Fibroblast of lung (primary cell): ENCODE measurements around the gene EEIG1. TPM values are rescaled to one million over a fixed set of nuclear protein-coding genes. Genes with fewer than 3 reads are reported as not detected.
A peak's percentile ranks its signal among the peaks of the same experiment; 100 is the strongest.

ENCODE experiments used
- DNase-seq, 2 donors: peaks; one replicate each; pipeline versions ENCODE4 v3.0.0 to v3.0.0-alpha.2; 2010; ENCODE audit warnings: low read depth in 2 of 2
- H2AFZ ChIP-seq: 2 replicates; pipeline ENCODE4 v1.5.1; 2012; ENCODE audit warnings: low read length, control low read depth, inconsistent platforms
- H3K27ac ChIP-seq: 2 replicates; pipeline ENCODE4 v1.5.1; 2011; ENCODE audit warnings: low read length, control low read depth; ENCODE audit not compliant: insufficient read depth
- H3K27me3 ChIP-seq: 2 replicates; pipeline ENCODE4 v1.5.1; 2011; ENCODE audit warnings: mild to moderate bottlenecking, low read length; ENCODE audit not compliant: control insufficient read depth, insufficient read depth
- H3K36me3 ChIP-seq: 2 replicates; pipeline ENCODE4 v1.5.1; 2011; ENCODE audit warnings: low read length; ENCODE audit not compliant: control insufficient read depth, insufficient read depth
- H3K4me1 ChIP-seq: 2 replicates; pipeline ENCODE4 v1.5.1; 2011; ENCODE audit warnings: low read length; ENCODE audit not compliant: control insufficient read depth, insufficient read depth; ENCODE audit errors: extremely low read depth
- H3K4me2 ChIP-seq: 2 replicates; pipeline ENCODE4 v1.5.1; 2011; ENCODE audit warnings: low read length, control low read depth; ENCODE audit not compliant: insufficient read depth; ENCODE audit errors: extremely low read depth
- H3K4me3 ChIP-seq, 4 experiments: fragments of 200-600 bp in 1 of 4; sonication (generic) in 1 of 4; replicated peaks in 1 of 4; 2 replicates each; pipeline ENCODE4 v1.5.1; 2011 to 2016; ENCODE audit warnings: low read length in 4 of 4, low read depth in 3 of 4, mild to moderate bottlenecking in 3 of 4, control low read depth in 2 of 4, inconsistent platforms in 1 of 4, mixed read lengths in 1 of 4; ENCODE audit not compliant: insufficient read depth in 1 of 4; ENCODE audit errors: control extremely low read depth in 1 of 4
- H3K79me2 ChIP-seq: 2 replicates; pipeline ENCODE4 v1.5.1; 2012; ENCODE audit warnings: mild to moderate bottlenecking, low read length, inconsistent platforms; ENCODE audit not compliant: control insufficient read depth, insufficient read depth
- H3K9ac ChIP-seq: 2 replicates; pipeline ENCODE4 v1.5.1; 2011; ENCODE audit warnings: mild to moderate bottlenecking, low read length, control low read depth; ENCODE audit not compliant: insufficient read depth
- H3K9me3 ChIP-seq: 2 replicates; pipeline ENCODE4 v1.5.1; 2012; ENCODE audit warnings: low read depth, low read length; ENCODE audit not compliant: control insufficient read depth, insufficient read depth
- H4K20me1 ChIP-seq: 2 replicates; pipeline ENCODE4 v1.5.1; 2011; ENCODE audit warnings: low read length; ENCODE audit not compliant: control insufficient read depth, insufficient read depth; ENCODE audit errors: extremely low read depth
- EZH2 ChIP-seq: IDR thresholded peaks from 2 replicates; pipeline ENCODE4 v1.5.1; 2012; ENCODE audit warnings: low read length, control low read depth, mild to moderate bottlenecking; ENCODE audit errors: missing control alignments
- polyA plus RNA-seq, 2 donors: library from polyadenylated mRNA; depleted of rRNA in 1 of 2; stranded (reverse) in 1 of 2; unstranded in 1 of 2; fragments of >200 nt; gene quantifications; 2 replicates each; pipeline ENCODE4 v1.2.1, GENCODE V29; 2011 to 2012; ENCODE audit warnings: missing spikeins in 1 of 2
- total RNA-seq: library from RNA; depleted of rRNA; stranded (reverse); fragments of >200 nt; gene quantifications from 2 replicates; pipeline ENCODE4 v1.2.1, GENCODE V29; 2014
- TF ChIP-seq, protein P1 (sequence below), 2 donors: IDR thresholded peaks in 1 of 2; conservative IDR thresholded peaks in 1 of 2; 1 replicate in 1 of 2; 2 replicates in 1 of 2; pipeline ENCODE4 v1.5.1; 2011 to 2012; ENCODE audit warnings: low read length in 2 of 2, control low read depth in 1 of 2, inconsistent platforms in 1 of 2, low read depth in 1 of 2, mild to moderate bottlenecking in 1 of 2

Gene EEIG1
- total and polyA plus RNA-seq, 2 donors (not counting 1 experiment from before 2014, with no cell fraction given) = 12.8 to 13.2 TPM

DNA sequence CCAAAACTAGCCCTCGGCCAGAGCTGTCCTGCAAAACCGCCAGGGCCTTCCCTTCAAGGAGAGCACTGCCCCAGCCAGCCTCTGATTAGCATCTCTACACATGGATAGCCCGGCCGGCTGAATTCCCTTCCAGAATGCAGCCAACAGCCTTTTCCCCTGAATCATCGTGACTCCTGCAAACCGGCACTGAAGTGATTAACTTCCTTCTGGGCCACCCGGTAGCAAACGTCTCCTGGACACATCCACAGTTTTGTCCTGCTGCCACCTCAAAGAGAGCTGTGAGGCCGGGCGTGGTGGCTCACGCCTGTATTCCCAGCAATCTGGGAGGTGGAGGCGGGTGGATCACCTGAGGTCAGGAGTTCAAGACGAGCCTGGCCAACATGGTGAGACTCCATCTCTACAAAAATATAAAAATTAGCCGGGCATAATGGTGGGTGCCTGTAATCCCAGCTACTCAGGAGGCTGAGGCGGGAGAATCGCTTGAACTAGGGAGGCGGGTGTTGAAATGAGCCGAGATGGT lies 21.1 kb upstream of the EEIG1 start:
- Histone ChIP-seq H3K79me2 (no peaks in the 10 kb centered on the region), H3K4me2 (peak overlapping the region; percentile 39)

DNA sequence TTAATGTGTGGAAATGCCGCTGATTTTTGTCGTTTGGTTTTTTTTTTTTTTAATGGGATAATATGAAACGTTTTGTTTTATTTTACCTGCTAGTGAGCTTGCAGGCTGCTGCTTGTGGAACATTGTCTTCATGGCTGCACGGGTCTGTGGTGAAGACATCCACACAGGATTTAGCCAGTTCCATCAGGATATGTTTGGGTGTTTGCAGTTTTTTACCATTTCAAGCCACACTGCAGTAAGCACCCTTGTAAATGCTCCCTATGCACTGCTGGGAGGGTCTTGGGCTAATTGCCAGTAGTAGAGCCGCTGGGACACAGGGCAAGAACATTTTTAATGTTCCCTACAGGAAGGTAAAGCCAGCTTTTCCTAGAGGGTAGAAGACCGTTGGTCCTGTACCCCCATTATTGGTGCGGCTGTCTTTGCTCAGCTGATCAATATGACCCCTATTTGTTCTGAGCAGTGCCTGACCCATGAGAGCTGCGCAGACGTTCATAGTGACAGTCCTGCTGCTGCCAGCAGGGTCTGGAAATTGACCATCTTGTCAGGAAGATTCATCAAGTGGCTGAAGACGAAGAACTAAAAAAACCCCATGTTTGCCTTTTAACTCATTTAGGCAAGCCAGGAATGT lies 20.5 kb upstream of the EEIG1 start:
- Histone ChIP-seq H3K9me3 (no peaks in the 10 kb centered on the region), H3K27me3 (no peaks in the 10 kb centered on the region), H3K4me2 (peak overlapping the region; percentile 39), H4K20me1 (no peaks in the 10 kb centered on the region), H3K4me1 (peaks cover 5% of the 10 kb centered on the region), H3K79me2 (no peaks in the 10 kb centered on the region), H3K4me3 (no peak overlapping the region), H3K36me3 (no peaks in the 10 kb centered on the region), H3K27ac (peak overlapping the region; percentile 20), H2AFZ (peak overlapping the region; percentile 35), H3K9ac (no peak overlapping the region)
- TF ChIP-seq, protein P1, sequence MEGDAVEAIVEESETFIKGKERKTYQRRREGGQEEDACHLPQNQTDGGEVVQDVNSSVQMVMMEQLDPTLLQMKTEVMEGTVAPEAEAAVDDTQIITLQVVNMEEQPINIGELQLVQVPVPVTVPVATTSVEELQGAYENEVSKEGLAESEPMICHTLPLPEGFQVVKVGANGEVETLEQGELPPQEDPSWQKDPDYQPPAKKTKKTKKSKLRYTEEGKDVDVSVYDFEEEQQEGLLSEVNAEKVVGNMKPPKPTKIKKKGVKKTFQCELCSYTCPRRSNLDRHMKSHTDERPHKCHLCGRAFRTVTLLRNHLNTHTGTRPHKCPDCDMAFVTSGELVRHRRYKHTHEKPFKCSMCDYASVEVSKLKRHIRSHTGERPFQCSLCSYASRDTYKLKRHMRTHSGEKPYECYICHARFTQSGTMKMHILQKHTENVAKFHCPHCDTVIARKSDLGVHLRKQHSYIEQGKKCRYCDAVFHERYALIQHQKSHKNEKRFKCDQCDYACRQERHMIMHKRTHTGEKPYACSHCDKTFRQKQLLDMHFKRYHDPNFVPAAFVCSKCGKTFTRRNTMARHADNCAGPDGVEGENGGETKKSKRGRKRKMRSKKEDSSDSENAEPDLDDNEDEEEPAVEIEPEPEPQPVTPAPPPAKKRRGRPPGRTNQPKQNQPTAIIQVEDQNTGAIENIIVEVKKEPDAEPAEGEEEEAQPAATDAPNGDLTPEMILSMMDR (conservative IDR thresholded peaks at IDR 0.05 in 1 of 2, IDR thresholded peaks at IDR 0.05 in 1 of 2; ENCODE audit: low read depth in 1 of 2, low read length in 2 of 2) = no peak
- no peak for TF ChIP-seq EZH2
- DNase-seq = no peak

More for the DNA sequence above, 21.1 kb upstream of the EEIG1 start:
- H3K36me3 ChIP-seq = no peaks in the 10 kb centered on the region
- DNase-seq = peak; percentile 72 to 94
- H3K4me1 ChIP-seq = peaks cover 5% of the 10 kb centered on the region
- H3K27me3 ChIP-seq = no peaks in the 10 kb centered on the region
- no peaks in the 10 kb centered on the region for H3K9me3 ChIP-seq
- H3K9ac ChIP-seq = no peak overlapping the region
- TF ChIP-seq, protein P1 (conservative IDR thresholded peaks at IDR 0.05 in 1 of 2, IDR thresholded peaks at IDR 0.05 in 1 of 2; ENCODE audit: low read depth in 1 of 2, low read length in 2 of 2) = no peak
- TF ChIP-seq EZH2 = no peak
- peak overlapping the region; percentile 34 for H3K27ac ChIP-seq
- H3K4me3 ChIP-seq = no peak overlapping the region
- no peaks in the 10 kb centered on the region for H4K20me1 ChIP-seq
- H2AFZ ChIP-seq = no peak overlapping the region

DNA sequence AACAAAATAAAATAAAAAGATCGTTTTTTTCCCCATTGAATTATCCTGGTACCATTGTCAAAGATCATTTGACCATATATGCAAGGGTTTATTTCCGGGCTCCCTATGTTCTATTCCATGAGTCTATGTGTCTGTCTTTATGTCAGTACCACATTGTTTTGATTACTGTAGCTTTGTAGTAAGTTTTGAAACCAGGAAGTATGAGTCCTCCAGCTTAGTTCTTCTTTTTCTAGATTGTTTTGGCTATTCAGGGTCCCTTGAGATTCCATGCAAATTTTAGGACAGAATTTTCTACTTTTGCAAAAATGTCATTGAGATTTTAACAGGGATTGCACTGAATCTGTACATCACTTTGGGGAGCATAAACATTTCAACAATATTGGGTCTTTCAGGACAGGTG lies 18.7 kb upstream of the EEIG1 start:
- Histone ChIP-seq H2AFZ (no peak overlapping the region), H3K9me3 (no peaks in the 10 kb centered on the region), H3K4me1 (peaks cover 4% of the 10 kb centered on the region), H3K27me3 (no peaks in the 10 kb centered on the region), H4K20me1 (no peaks in the 10 kb centered on the region), H3K9ac (no peak overlapping the region), H3K79me2 (no peaks in the 10 kb centered on the region), H3K27ac (no peak overlapping the region), H3K4me3 (no peak overlapping the region), H3K36me3 (no peaks in the 10 kb centered on the region), H3K4me2 (no peak overlapping the region)
- TF ChIP-seq EZH2 = no peak
- TF ChIP-seq, protein P1 (conservative IDR thresholded peaks at IDR 0.05 in 1 of 2, IDR thresholded peaks at IDR 0.05 in 1 of 2; ENCODE audit: low read depth in 1 of 2, low read length in 2 of 2) = no peak
- no peak for DNase-seq
